Smooth muscle cell (in vitro differentiated cells): ENCODE measurements around the gene SOHLH1. TPM values are rescaled to one million over a fixed set of nuclear protein-coding genes. Genes with fewer than 3 reads are reported as not detected.

Experiments used
- DNase-seq: peaks from one replicate; lab custom pipeline; 2025; ENCODE audit not compliant: unreplicated experiment; lab: John Stamatoyannopoulos, UW
- H2AFZ ChIP-seq: fragments of 200-600 bp; sonication (generic); 2 replicates; pipeline ENCODE4 v1.6.0; 2016; ENCODE audit warnings: antibody characterized with exemption, low read depth, mild to moderate bottlenecking
- H3F3A ChIP-seq: fragments of 200-600 bp; sonication (generic); 2 replicates; pipeline ENCODE4 v1.6.0; 2017; ENCODE audit warnings: antibody characterized with exemption, low read depth
- H3K27ac ChIP-seq: fragments of 200-600 bp; sonication (generic); 2 replicates; pipeline ENCODE4 v1.5.1; 2016; ENCODE audit warnings: low read depth, mild to moderate bottlenecking
- H3K27me3 ChIP-seq: fragments of 200-600 bp; sonication (generic); 2 replicates; pipeline ENCODE4 v1.6.1; 2016; ENCODE audit warnings: low read depth, mild to moderate bottlenecking
- H3K36me3 ChIP-seq: fragments of 200-600 bp; sonication (generic); 2 replicates; pipeline ENCODE4 v1.5.1; 2016; ENCODE audit warnings: low read depth
- H3K4me1 ChIP-seq: fragments of 200-600 bp; sonication (generic); 2 replicates; pipeline ENCODE4 v1.5.1; 2016; ENCODE audit warnings: low read depth
- H3K4me2 ChIP-seq: fragments of 200-600 bp; sonication (generic); 2 replicates; pipeline ENCODE4 v1.6.0; 2016; ENCODE audit warnings: mild to moderate bottlenecking
- H3K4me3 ChIP-seq: fragments of 200-600 bp; sonication (generic); 2 replicates; pipeline ENCODE4 v1.5.1; 2016; ENCODE audit warnings: mild to moderate bottlenecking
- H3K79me2 ChIP-seq: fragments of 200-600 bp; sonication (generic); 2 replicates; pipeline ENCODE4 v1.6.0; 2016; ENCODE audit warnings: low read depth, mild to moderate bottlenecking
- H3K9ac ChIP-seq: fragments of 200-600 bp; sonication (generic); 2 replicates; pipeline ENCODE4 v1.6.0; 2016; ENCODE audit warnings: low read depth
- H3K9me3 ChIP-seq: fragments of 200-600 bp; sonication (generic); replicated peaks from 2 replicates; pipeline ENCODE4 v1.5.1; 2016; ENCODE audit warnings: low read depth
- H4K20me1 ChIP-seq: fragments of 200-600 bp; sonication (generic); 2 replicates; pipeline ENCODE4 v1.6.0; 2016; ENCODE audit warnings: low read depth
- CTCF ChIP-seq: fragments of 200-600 bp; sonication (generic); IDR thresholded peaks from 2 replicates; pipeline ENCODE4 v1.5.1; 2017; ENCODE audit warnings: borderline replicate concordance, mild to moderate bottlenecking, antibody characterized with exemption; ENCODE audit not compliant: insufficient read depth, poor library complexity, severe bottlenecking
- WGBS: methylation state at CpG from one replicate; pipeline ENCODE4 v1.1.7; 2016; ENCODE audit warnings: low lambda C conversion rate; 5-methylcytosine and 5-hydroxymethylcytosine counted together
- polyA plus RNA-seq: library from polyadenylated mRNA; unstranded; fragments of >200 nt; fragmentation: Nextera tagmentation; extraction: Ambion mirVana; gene quantifications from 2 replicates; pipeline ENCODE4 v1.2.1, GENCODE V29; 2016
- total RNA-seq: library from RNA; depleted of rRNA; stranded (reverse); fragments of >200 nt; gene quantifications from 2 replicates; pipeline ENCODE4 v1.2.3, GENCODE V29; 2014

The SOHLH1 gene
- total and polyA plus RNA-seq, 2 experiments from 2014 or later = not detected

- no peaks in the 10 kb centered on the region for H3K9me3 ChIP-seq
These were observed 8.3 kb downstream of the SOHLH1 start for GRCh38 chr9:135690836-135691570.

GRCh38 chr9:135689011-135689410, 10.3 kb downstream of the SOHLH1 start:
- WGBS = 91% methylated on average over 10 of the region's 10 CpGs
- Histone ChIP-seq H3K4me3 (no peak overlapping the region), H3K4me2 (no peak overlapping the region)

More at GRCh38 chr9:135690836-135691570, 8.3 kb downstream of the SOHLH1 start:
- H3K9ac ChIP-seq = no peak overlapping the region
- no peak overlapping the region for H3K27ac ChIP-seq
- H3K27me3 ChIP-seq = no peaks in the 10 kb centered on the region
- H3K36me3 ChIP-seq = no peaks in the 10 kb centered on the region
- 92% methylated on average over 19 of the region's 19 CpGs for WGBS
- no peak for DNase-seq
- no peaks in the 10 kb centered on the region for H3F3A ChIP-seq
- no peak for TF ChIP-seq CTCF
- no peaks in the 10 kb centered on the region for H4K20me1 ChIP-seq
- H3K4me3 ChIP-seq = no peak overlapping the region
- H3K4me2 ChIP-seq = no peak overlapping the region
- H2AFZ ChIP-seq = no peak overlapping the region
- peaks cover 6% of the 10 kb centered on the region for H3K4me1 ChIP-seq
- H3K79me2 ChIP-seq = no peaks in the 10 kb centered on the region

GRCh38 chr9:135687216-135687615, 12.1 kb downstream of the SOHLH1 start:
- Histone ChIP-seq H3K4me2 (no peak overlapping the region), H3K4me1 (no peaks in the 10 kb centered on the region), H3K9ac (no peak overlapping the region), H3K4me3 (no peak overlapping the region), H3K36me3 (no peaks in the 10 kb centered on the region), H3F3A (no peaks in the 10 kb centered on the region), H3K27me3 (no peaks in the 10 kb centered on the region), H3K79me2 (no peaks in the 10 kb centered on the region), H3K9me3 (no peaks in the 10 kb centered on the region), H3K27ac (no peak overlapping the region), H2AFZ (no peak overlapping the region), H4K20me1 (no peaks in the 10 kb centered on the region)
- no peak for DNase-seq
- 99% methylated on average over 12 of the region's 15 CpGs for whole genome bisulfite sequencing
- TF ChIP-seq CTCF = no peak

More at GRCh38 chr9:135689011-135689410, 10.3 kb downstream of the SOHLH1 start:
- H4K20me1 ChIP-seq = no peaks in the 10 kb centered on the region
- TF ChIP-seq CTCF = no peak
- no peaks in the 10 kb centered on the region for H3K79me2 ChIP-seq
- no peak overlapping the region for H3K27ac ChIP-seq
- no peaks in the 10 kb centered on the region for H3F3A ChIP-seq
- no peak overlapping the region for H3K9ac ChIP-seq
- H2AFZ ChIP-seq = no peak overlapping the region
- no peaks in the 10 kb centered on the region for H3K27me3 ChIP-seq
- no peak for DNase-seq
- no peaks in the 10 kb centered on the region for H3K36me3 ChIP-seq
- H3K9me3 ChIP-seq = no peaks in the 10 kb centered on the region
- peaks cover 6% of the 10 kb centered on the region for H3K4me1 ChIP-seq

- no peaks in the 10 kb centered on the region for H3K36me3 ChIP-seq
- H3K79me2 ChIP-seq = no peaks in the 10 kb centered on the region
- H3K4me3 ChIP-seq = no peak overlapping the region
- no peaks in the 10 kb centered on the region for H4K20me1 ChIP-seq
- no peak overlapping the region for H3K4me2 ChIP-seq
- H3K9ac ChIP-seq = no peak overlapping the region
- no peaks in the 10 kb centered on the region for H3K27me3 ChIP-seq
- WGBS = 84% methylated on average over 17 of the region's 17 CpGs
- no peaks in the 10 kb centered on the region for H3K9me3 ChIP-seq
- no peaks in the 10 kb centered on the region for H3F3A ChIP-seq
- no peak overlapping the region for H2AFZ ChIP-seq
- TF ChIP-seq CTCF = no peak
- no peaks in the 10 kb centered on the region for H3K4me1 ChIP-seq
- no peak for DNase-seq
- H3K27ac ChIP-seq = no peak overlapping the region
These were observed 14.6 kb downstream of the SOHLH1 start for GRCh38 chr9:135684691-135685090.
